Activated CD8-positive, alpha-beta T cell treated with anti-CD3 and anti-CD28 coated beads, Interleukin-2, amount 10 ng/mL, durations not matched to agents 7 days and 5 days (primary cell): Measurements from ENCODE around the gene CDC20. TPM values are rescaled to one million over a fixed set of nuclear protein-coding genes. Genes with fewer than 3 reads are reported as not detected.

Experiments
- ATAC-seq: fragments of 150-1000 bp; cut with Tn5 transposase; one replicate; pipeline ENCODE4 v1.10.0; 2021; ENCODE audit warnings: moderate library complexity
- CTCF ChIA-PET: fragments of 350-600 bp; sonication (Branson Sonifier 250); formaldehyde crosslinking; loops from one replicate; lab custom pipeline; 2021; ENCODE audit warnings: antibody characterized with exemption; lab: Charles Lee
- POLR2A ChIA-PET: fragments of 350-600 bp; sonication (Branson Sonifier 250); formaldehyde crosslinking; loops from one replicate; lab custom pipeline; 2021; ENCODE audit warnings: antibody characterized with exemption; lab: Charles Lee
- DNase-seq: peaks from one replicate; pipeline ENCODE4 v3.0.0-alpha.2; 2020
- H3K27ac Mint-ChIP-seq: one replicate; pipeline ENCODE4 v1.8.0; 2021; ENCODE audit warnings: mild to moderate bottlenecking, mixed read lengths
- H3K27me3 Mint-ChIP-seq: one replicate; pipeline ENCODE4 v1.8.0; 2021; ENCODE audit warnings: low read depth, mixed read lengths
- H3K36me3 Mint-ChIP-seq: one replicate; pipeline ENCODE4 v1.8.0; 2021; ENCODE audit warnings: low read depth, mixed read lengths
- H3K4me1 Mint-ChIP-seq: one replicate; pipeline ENCODE4 v1.8.0; 2021; ENCODE audit warnings: low read depth, mixed read lengths
- H3K4me3 Mint-ChIP-seq: one replicate; pipeline ENCODE4 v1.8.0; 2021; ENCODE audit warnings: mild to moderate bottlenecking, mixed read lengths
- H3K9me3 Mint-ChIP-seq: one replicate; pipeline ENCODE4 v1.8.0; 2022; ENCODE audit warnings: mixed read lengths; ENCODE audit not compliant: insufficient read depth
- microRNA-seq: library from miRNA; unstranded; fragments of <30 nt; microRNA quantifications from one replicate; pipeline ENCODE4 v1.2.0, GENCODE V29; 2022
- total RNA-seq, 2 experiments: library from RNA; stranded (reverse); gene quantifications; one replicate each; pipeline ENCODE4 v1.2.3, GENCODE V29; 2021

CDC20 gene
- total RNA-seq, 2 experiments from 2014 or later = 214 to 232 TPM

DNA sequence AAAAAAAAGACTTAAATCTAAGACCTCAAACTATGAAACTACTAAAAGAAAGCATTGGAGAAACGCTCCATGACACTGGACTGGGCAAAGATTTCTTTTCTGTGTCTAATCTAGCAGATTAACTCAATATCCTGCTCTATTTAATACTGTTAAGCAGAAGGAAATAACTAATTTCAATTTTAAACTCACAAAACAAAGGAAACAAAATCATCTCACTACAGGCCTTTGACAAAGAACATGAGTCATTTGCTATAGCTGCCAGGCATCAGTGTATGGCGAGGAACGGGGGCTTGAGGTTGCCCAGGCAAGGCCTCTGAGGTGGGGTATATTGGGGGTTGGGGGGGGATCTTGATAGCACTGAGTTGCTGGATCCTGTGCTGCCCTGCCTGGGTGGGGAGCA is 51.8 kb downstream of the CDC20 start:
- Mint-ChIP-seq H3K4me3 (no peak overlapping the region), H3K27ac (no peak overlapping the region), H3K27me3 (no peaks in the 10 kb centered on the region), H3K9me3 (no peaks in the 10 kb centered on the region), H3K36me3 (peaks cover 28% of the 10 kb centered on the region), H3K4me1 (no peaks in the 10 kb centered on the region)
- ATAC-seq (no peak), DNase-seq (no peak)
- ChIA-PET POLR2A (no interaction called here), CTCF (interaction anchor here (1.8 kb wide), 1 partner anchor 184 kb away, joined by 5 read pairs; no protein-coding TSS in a partner anchor)

Small RNA genes lying within 50 kb of the gene (microRNA-seq; reads per million reads assigned to microRNA genes)
- gene MIR6734 = 3.4 reads per million

Other genes starting within 250 kb of the CDC20 start
- 10 to 100 TPM; 58.8 to 59.0 TPM for gene EBNA1BP2, start 186.7 kb upstream of the CDC20 start, total RNA-seq
- not detected for gene CFAP57, start 186.7 kb upstream of the CDC20 start, total RNA-seq
- not detected for gene TMEM125, start 89.0 kb upstream of the CDC20 start, total RNA-seq
- not detected for gene C1orf210, start 73.4 kb upstream of the CDC20 start, total RNA-seq
- gene TIE1, start 58.0 kb upstream of the CDC20 start, total RNA-seq = 1 to 10 TPM in 1 of 2 experiments, under 1 TPM in 1; 0.53 to 1.3 TPM
- gene MPL, start 21.2 kb upstream of the CDC20 start, total RNA-seq = not detected
- 10 to 100 TPM; 69.6 to 71.0 TPM for gene ELOVL1, start 9.0 kb downstream of the CDC20 start, total RNA-seq
- gene MED8, start 30.8 kb downstream of the CDC20 start, total RNA-seq = 10 to 100 TPM; 33.1 to 35.1 TPM
- gene SZT2, start 30.9 kb downstream of the CDC20 start, total RNA-seq = 10 to 100 TPM; 57.2 to 58.3 TPM
- 1 to 10 TPM; 8.4 to 9.5 TPM for gene HYI, start 95.0 kb downstream of the CDC20 start, total RNA-seq
- under 1 TPM; 0.61 to 0.65 TPM for gene PTPRF, start 171.9 kb downstream of the CDC20 start, total RNA-seq